Transverse colon (tissue), 4 donors: ENCODE measurements around the gene DST. TPM values are rescaled to one million over a fixed set of nuclear protein-coding genes. Genes with fewer than 3 reads are reported as not detected.

Source experiments
- DNase-seq: peaks from one replicate; pipeline ENCODE4 v3.0.0-alpha.2; 2019
- H3K27ac ChIP-seq, 4 donors: fragments of 200-600 bp; sonication (generic); 2 replicates each; pipeline ENCODE4 v1.5.1; 2016 to 2018; ENCODE audit warnings: inconsistent platforms in 4 of 4
- H3K27me3 ChIP-seq: fragments of 200-600 bp; sonication (generic); 2 replicates; pipeline ENCODE4 v1.5.1; 2017; ENCODE audit warnings: inconsistent platforms
- H3K36me3 ChIP-seq, 4 donors: fragments of 200-600 bp; sonication (generic); 2 replicates each; pipeline ENCODE4 v1.5.1; 2017 to 2019; ENCODE audit warnings: inconsistent platforms in 4 of 4
- H3K4me1 ChIP-seq, 4 donors: fragments of 200-600 bp; sonication (generic); 2 replicates each; pipeline ENCODE4 v1.5.1; 2017 to 2020; ENCODE audit warnings: inconsistent platforms in 4 of 4
- H3K4me3 ChIP-seq, 4 donors: fragments of 200-600 bp; sonication (generic); 1 replicate in 1 of 4; 2 replicates in 3 of 4; pipeline versions ENCODE4 v1.5.1 to v1.6.1; 2017 to 2019; ENCODE audit warnings: inconsistent platforms in 4 of 4
- H3K9me3 ChIP-seq, 2 donors: fragments of 200-600 bp; sonication (generic); 2 replicates each; pipeline ENCODE4 v1.5.1; 2017 to 2019; ENCODE audit warnings: inconsistent platforms in 2 of 2
- EP300 ChIP-seq: sonication (generic); formaldehyde crosslinking; IDR thresholded peaks from one replicate; pipeline ENCODE4 v1.6.1; 2017; ENCODE audit warnings: antibody characterized with exemption, low read depth
- POLR2A ChIP-seq: fragments of 450-650 bp; IDR thresholded peaks from one replicate; pipeline ENCODE4 v1.6.1; 2016; ENCODE audit warnings: antibody characterized with exemption, mild to moderate bottlenecking, moderate library complexity
- POLR2AphosphoS5 ChIP-seq, 3 donors: sonication (generic); formaldehyde crosslinking; IDR thresholded peaks; one replicate each; pipeline ENCODE4 v1.6.1; 2016; ENCODE audit warnings: antibody characterized with exemption in 3 of 3
- WGBS, 2 donors: methylation state at CpG; one replicate each; pipeline ENCODE4 v1.1.5; 2018; ENCODE audit warnings: low coverage in 1 of 2; 5-methylcytosine and 5-hydroxymethylcytosine counted together
- in situ Hi-C, 4 donors: fragments of 200-750 bp; cut with MboI; loops; one replicate each; pipeline versions ENCODE4 v1.15.0 to v1.15.1; 2017; ENCODE audit warnings: low sequenced_read_pairs in 3 of 4, low pct_ligation_motif_present in 1 of 4, low pct_unique_long_range_greater_than_20kb in 1 of 4
- intact Hi-C: fragments of 100-400 bp; cut with DNase I; formaldehyde crosslinking; loops from one replicate; pipeline ENCODE4 v1.15.1; 2023; ENCODE audit warnings: low total_unique reads
- total RNA-seq, 4 donors: library from RNA; depleted of rRNA; stranded (reverse); fragments of >200 nt; gene quantifications; one replicate each; pipeline ENCODE4 v1.1.0, GENCODE V29; 2016
- TF ChIP-seq, protein P1 (sequence below), 5 experiments: fragments of 200-600 bp in 3 of 5; fragments of 450-650 bp in 2 of 5; sonication (generic) in 3 of 5; IDR thresholded peaks; 1 replicate in 2 of 5; 2 replicates in 3 of 5; pipeline ENCODE4 v1.5.1; 2016 to 2017; ENCODE audit warnings: antibody characterized with exemption in 5 of 5, inconsistent platforms in 3 of 5, mild to moderate bottlenecking in 2 of 5, moderate library complexity in 1 of 5

The DST gene
- total RNA-seq, 4 donors from 2014 or later, result 280 to 535 (median 428) TPM

DNA sequence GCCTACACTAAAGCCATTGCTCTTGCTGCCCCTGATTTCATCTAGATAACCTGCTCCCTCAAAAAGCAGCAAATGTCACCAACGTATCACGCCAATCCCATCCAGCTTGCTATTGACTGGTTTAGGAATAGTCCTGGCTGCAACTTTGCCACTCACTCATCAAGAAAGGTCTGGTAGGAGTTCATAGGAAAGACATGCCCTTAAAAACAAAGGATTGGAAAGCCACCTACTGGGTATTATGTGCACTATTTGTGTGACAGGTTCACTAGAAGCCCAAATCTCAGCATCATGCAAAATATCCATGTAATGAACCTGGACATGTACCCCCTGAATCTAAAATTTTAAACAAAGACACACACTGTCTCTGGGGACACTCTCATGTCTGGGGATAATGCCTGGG lies 224.9 kb downstream of the DST start:
- TF ChIP-seq POLR2A, result no peak
- TF ChIP-seq POLR2AphosphoS5 (IDR thresholded peaks at IDR 0.05), result no peak
- TF ChIP-seq, protein P1, sequence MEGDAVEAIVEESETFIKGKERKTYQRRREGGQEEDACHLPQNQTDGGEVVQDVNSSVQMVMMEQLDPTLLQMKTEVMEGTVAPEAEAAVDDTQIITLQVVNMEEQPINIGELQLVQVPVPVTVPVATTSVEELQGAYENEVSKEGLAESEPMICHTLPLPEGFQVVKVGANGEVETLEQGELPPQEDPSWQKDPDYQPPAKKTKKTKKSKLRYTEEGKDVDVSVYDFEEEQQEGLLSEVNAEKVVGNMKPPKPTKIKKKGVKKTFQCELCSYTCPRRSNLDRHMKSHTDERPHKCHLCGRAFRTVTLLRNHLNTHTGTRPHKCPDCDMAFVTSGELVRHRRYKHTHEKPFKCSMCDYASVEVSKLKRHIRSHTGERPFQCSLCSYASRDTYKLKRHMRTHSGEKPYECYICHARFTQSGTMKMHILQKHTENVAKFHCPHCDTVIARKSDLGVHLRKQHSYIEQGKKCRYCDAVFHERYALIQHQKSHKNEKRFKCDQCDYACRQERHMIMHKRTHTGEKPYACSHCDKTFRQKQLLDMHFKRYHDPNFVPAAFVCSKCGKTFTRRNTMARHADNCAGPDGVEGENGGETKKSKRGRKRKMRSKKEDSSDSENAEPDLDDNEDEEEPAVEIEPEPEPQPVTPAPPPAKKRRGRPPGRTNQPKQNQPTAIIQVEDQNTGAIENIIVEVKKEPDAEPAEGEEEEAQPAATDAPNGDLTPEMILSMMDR (IDR thresholded peaks at IDR 0.05), result no peak
- TF ChIP-seq EP300, result no peak
- WGBS, 2 donors, result 97% methylated on average over 2 of the region's 2 CpGs; no CpG with 5 or more reads in 1 of the 2 donors
- Histone ChIP-seq H3K27ac (no peak overlapping the region), H3K36me3 (no peaks in the 10 kb centered on the region), H3K4me3 (no peak overlapping the region), H3K4me1 (no peaks in the 10 kb centered on the region), H3K9me3 (no peaks in the 10 kb centered on the region), H3K27me3 (no peaks in the 10 kb centered on the region)
- intact Hi-C loops, result no loop called here
- no peak for DNase-seq
- in situ Hi-C loops, result no loop called here

DNA sequence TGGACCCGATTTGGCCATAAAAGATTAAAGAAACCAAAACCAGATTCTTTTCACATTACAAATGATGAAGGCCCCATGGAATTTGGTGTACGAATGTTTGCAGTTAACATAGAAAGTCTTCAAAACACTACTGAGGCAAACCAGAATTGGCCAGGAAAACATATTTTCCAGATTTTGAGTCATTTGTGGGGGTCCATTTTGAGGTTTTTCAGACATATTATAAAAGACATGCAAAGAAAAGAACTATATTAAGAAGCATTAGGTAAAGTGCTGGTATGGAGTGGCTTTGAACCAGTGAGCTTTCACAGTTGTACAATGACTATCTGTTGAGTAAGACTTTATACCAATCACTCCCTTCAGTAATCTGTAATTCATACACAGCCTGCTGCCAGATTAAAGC lies 226.4 kb downstream of the DST start:
- H3K9me3 ChIP-seq, result no peaks in the 10 kb centered on the region
- intact Hi-C loops (no loop called here), in situ Hi-C loops (no loop called here)
- H3K4me3 ChIP-seq, result no peak overlapping the region
- H3K36me3 ChIP-seq, result no peaks in the 10 kb centered on the region
- 61 to 91% methylated on average over 2 of the region's 2 CpGs for WGBS, 2 donors
- H3K27me3 ChIP-seq, result no peaks in the 10 kb centered on the region
- no peaks in the 10 kb centered on the region for H3K4me1 ChIP-seq
- TF ChIP-seq EP300, result no peak
- TF ChIP-seq POLR2A, result no peak
- no peak for TF ChIP-seq POLR2AphosphoS5 (IDR thresholded peaks at IDR 0.05)
- TF ChIP-seq, protein P1 (IDR thresholded peaks at IDR 0.05), result no peak
- H3K27ac ChIP-seq, result no peak overlapping the region
- no peak for DNase-seq

DNA sequence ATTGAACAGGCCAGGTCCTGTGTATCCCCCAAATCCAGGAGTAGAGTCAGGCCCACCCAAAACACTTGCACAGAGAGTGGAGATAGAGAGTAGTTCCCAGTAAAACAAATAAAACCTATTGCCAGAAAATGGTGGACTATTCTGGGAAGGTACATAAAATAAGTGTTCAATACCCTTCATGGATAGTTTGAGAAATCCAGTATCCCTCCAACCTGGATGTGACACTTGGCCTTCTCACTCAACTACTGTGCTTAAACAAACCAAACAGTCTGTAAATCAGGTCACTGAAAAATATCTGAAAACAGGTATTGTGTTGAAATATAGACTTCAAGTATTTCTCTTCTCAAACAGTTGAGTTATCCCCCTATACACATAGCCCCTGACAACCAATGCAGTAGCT lies 233.7 kb downstream of the DST start:
- TF ChIP-seq POLR2A (no peak), POLR2AphosphoS5 (IDR thresholded peaks at IDR 0.05) (no peak), EP300 (no peak)
- TF ChIP-seq, protein P1 (IDR thresholded peaks at IDR 0.05), result no peak
- Histone ChIP-seq H3K27ac (no peak overlapping the region), H3K4me1 (peaks cover 0 to 7% (median 0%) of the 10 kb centered on the region in 4 donors), H3K27me3 (no peaks in the 10 kb centered on the region), H3K4me3 (no peak overlapping the region), H3K36me3 (no peaks in the 10 kb centered on the region), H3K9me3 (no peaks in the 10 kb centered on the region)
- in situ Hi-C loops, result no loop called here
- no peak for DNase-seq
- intact Hi-C loops, result no loop called here
